DOHH2 (cell line): Measurements from ENCODE around the gene TMEM52.

Experiments
- CTCF ChIP-seq: fragments of 200-600 bp; sonication (generic); IDR thresholded peaks from one replicate; pipeline ENCODE4 v1.5.1; 2014; ENCODE audit warnings: antibody characterized with exemption, mild to moderate bottlenecking, low read depth, low read length; ENCODE audit not compliant: poor library complexity, severe bottlenecking
- EZH2phosphoT487 ChIP-seq: fragments of 200-600 bp; sonication (generic); IDR thresholded peaks from 2 replicates; pipeline ENCODE4 v1.6.1; 2017; ENCODE audit warnings: borderline replicate concordance, mild to moderate bottlenecking, antibody characterized with exemption, low read length, moderate library complexity, mixed read lengths

- TF ChIP-seq EZH2phosphoT487 (no peak), CTCF (no peak)
Observed at GRCh38 chr1:1872329-1872994, 46.6 kb downstream of the TMEM52 start.
